ENCODE data around the gene NUTM1.

- no peak for TF ChIP-seq CTCF (CRISPR knock-in tag; IDR thresholded peaks at IDR 0.05)
- TF ChIP-seq PCBP2 (optimal IDR thresholded peaks at IDR 0.05; ENCODE audit: low read depth, low read length, poor library complexity, severe bottlenecking), result no peak
- TF ChIP-seq HOXA7 (CRISPR knock-in tag; IDR thresholded peaks at IDR 0.05), result no peak
- no peak for TF ChIP-seq EZH2 (conservative IDR thresholded peaks at IDR 0.05; ENCODE audit: low read depth, low read length)
- no peak for TF ChIP-seq MXD3 (CRISPR knock-in tag; IDR thresholded peaks at IDR 0.05)
- TF ChIP-seq ZNF264 (CRISPR knock-in tag; IDR thresholded peaks at IDR 0.05), result no peak
- no peak for TF ChIP-seq SRF (IDR thresholded peaks at IDR 0.05; ENCODE audit: low read depth, low read length)
- no peak for TF ChIP-seq KDM1A (CRISPR knock-in tag; IDR thresholded peaks at IDR 0.05)
- TF ChIP-seq NFATC3 (CRISPR knock-in tag; IDR thresholded peaks at IDR 0.05), result no peak
- TF ChIP-seq EP300 (IDR thresholded peaks at IDR 0.05; ENCODE audit: low read depth in 2 of 2, low read length in 2 of 2), result no peak
- TF ChIP-seq EP300 (CRISPR knock-in tag; IDR thresholded peaks at IDR 0.05; ENCODE audit: borderline replicate concordance), result no peak
Measured at GRCh38 chr15:34341381-34342212, 1.5 kb upstream of the NUTM1 start.
